GM23338 (cell line): Measurements from ENCODE around the gene RAD54L2. TPM values are rescaled to one million over a fixed set of nuclear protein-coding genes. Genes with fewer than 3 reads are reported as not detected.

Experiments
- ATAC-seq: fragments of 200-7000 bp; cut with Tn5 transposase; 3 replicates; pipeline ENCODE4 v1.9.1; 2020
- DNase-seq: peaks from one replicate; pipeline ENCODE4 v3.0.0-alpha.2; 2015; ENCODE audit warnings: low spot score
- H2AFZ ChIP-seq: fragments of 200-600 bp; sonication (generic); 2 replicates; pipeline ENCODE4 v1.8.0; 2016; ENCODE audit warnings: antibody characterized with exemption, mild to moderate bottlenecking, moderate library complexity
- H3F3A ChIP-seq: fragments of 200-600 bp; sonication (generic); replicated peaks from 2 replicates; pipeline ENCODE4 v1.8.0; 2017; ENCODE audit warnings: antibody characterized with exemption, mixed run types, low read depth
- H3K27ac ChIP-seq: fragments of 200-600 bp; sonication (generic); 2 replicates; pipeline ENCODE4 v1.6.1; 2016; ENCODE audit warnings: low read depth
- H3K27me3 ChIP-seq: fragments of 200-600 bp; sonication (generic); 2 replicates; pipeline ENCODE4 v1.8.0; 2016; ENCODE audit warnings: mild to moderate bottlenecking, mixed run types, moderate library complexity; ENCODE audit not compliant: insufficient read depth
- H3K36me3 ChIP-seq: fragments of 200-600 bp; sonication (generic); 2 replicates; pipeline ENCODE4 v1.8.0; 2016; ENCODE audit warnings: mild to moderate bottlenecking; ENCODE audit not compliant: insufficient read depth
- H3K4me1 ChIP-seq: fragments of 200-600 bp; sonication (generic); 2 replicates; pipeline ENCODE4 v1.8.0; 2016; ENCODE audit warnings: mild to moderate bottlenecking, moderate library complexity; ENCODE audit not compliant: insufficient read depth
- H3K4me2 ChIP-seq: fragments of 200-600 bp; sonication (generic); 2 replicates; pipeline ENCODE4 v1.7.1; 2017; ENCODE audit warnings: mixed run types
- H3K4me3 ChIP-seq: fragments of 200-600 bp; sonication (generic); 2 replicates; pipeline ENCODE4 v1.6.1; 2016; ENCODE audit warnings: mixed run types
- H3K79me2 ChIP-seq: fragments of 200-600 bp; sonication (generic); replicated peaks from 2 replicates; pipeline ENCODE4 v1.8.0; 2017; ENCODE audit warnings: mild to moderate bottlenecking; ENCODE audit not compliant: insufficient read depth
- H3K9me2 ChIP-seq: fragments of 200-600 bp; sonication (generic); 2 replicates; pipeline ENCODE4 v1.8.0; 2017; ENCODE audit not compliant: insufficient read depth
- H4K20me1 ChIP-seq: fragments of 200-600 bp; sonication (generic); replicated peaks from 2 replicates; pipeline ENCODE4 v1.8.0; 2017; ENCODE audit warnings: mild to moderate bottlenecking; ENCODE audit not compliant: insufficient read depth
- H3K27ac Mint-ChIP-seq: 2 replicates; pipeline ENCODE4 v1.8.0; 2020; ENCODE audit warnings: inconsistent platforms, mild to moderate bottlenecking, moderate library complexity, mixed read lengths
- H3K27me3 Mint-ChIP-seq: 3 replicates; pipeline ENCODE4 v1.8.0; 2022; ENCODE audit warnings: low read depth, mild to moderate bottlenecking, moderate library complexity, mixed read lengths, inconsistent platforms; ENCODE audit not compliant: insufficient read depth, poor library complexity
- H3K36me3 Mint-ChIP-seq: 3 replicates; pipeline ENCODE4 v1.8.0; 2021; ENCODE audit warnings: low read depth, mild to moderate bottlenecking, inconsistent platforms, moderate library complexity, mixed read lengths
- H3K4me1 Mint-ChIP-seq: 3 replicates; pipeline ENCODE4 v1.8.0; 2020; ENCODE audit warnings: mild to moderate bottlenecking, inconsistent platforms, mixed read lengths
- H3K4me3 Mint-ChIP-seq: 3 replicates; pipeline ENCODE4 v1.8.0; 2021; ENCODE audit warnings: moderate library complexity, mild to moderate bottlenecking, inconsistent platforms, mixed read lengths
- H3K9me3 Mint-ChIP-seq: 3 replicates; pipeline ENCODE4 v1.8.0; 2020; ENCODE audit warnings: moderate library complexity, mild to moderate bottlenecking, inconsistent platforms, mixed read lengths
- CREB1 ChIP-seq: fragments of 250-450 bp; sonication (Bioruptor Pico); IDR thresholded peaks from 2 replicates; pipeline ENCODE4 v1.5.0; 2020; ENCODE audit warnings: low read depth, mild to moderate bottlenecking, moderate library complexity
- CTCF ChIP-seq, 2 experiments: fragments of 200-600 bp in 1 of 2; sonication (generic) in 1 of 2; conservative IDR thresholded peaks; 2 replicates each; pipeline versions ENCODE4 v1.5.1 to v1.6.1; 2016 to 2017; ENCODE audit warnings: antibody characterized with exemption in 2 of 2, low read depth in 2 of 2, mild to moderate bottlenecking in 2 of 2, moderate library complexity in 1 of 2
- POLR2AphosphoS5 ChIP-seq: IDR thresholded peaks from 2 replicates; pipeline ENCODE4 v1.6.1; 2016; ENCODE audit warnings: antibody characterized with exemption, low read depth
- STAT1 ChIP-seq: IDR thresholded peaks from one replicate; pipeline ENCODE4 v1.6.1; 2016; ENCODE audit warnings: antibody characterized with exemption; ENCODE audit not compliant: unreplicated experiment
- ZNF114 ChIP-seq: fragments of 250-450 bp; sonication (Bioruptor Pico); IDR thresholded peaks from 2 replicates; pipeline ENCODE4 v1.5.0; 2020; ENCODE audit warnings: mild to moderate bottlenecking, moderate library complexity
- ZNF331 ChIP-seq: fragments of 250-450 bp; sonication (Bioruptor Pico); IDR thresholded peaks from 2 replicates; pipeline ENCODE4 v1.5.0; 2020; ENCODE audit warnings: low read depth, mild to moderate bottlenecking, moderate library complexity
- long read RNA-seq: library from polyadenylated mRNA; unstranded; transcript quantifications from one replicate; pipeline ENCODE4 v2.0.0, GENCODE V29; 2020; ENCODE audit not compliant: unreplicated experiment
- polyA plus RNA-seq: library from polyadenylated mRNA; unstranded; fragments of >200 nt; fragmentation: Nextera tagmentation; extraction: Ambion mirVana; gene quantifications from 2 replicates; pipeline ENCODE4 v1.2.1, GENCODE V29; 2016
- total RNA-seq: library from RNA; depleted of rRNA; stranded (reverse); fragments of >200 nt; shearing (Covaris generic); gene quantifications from 2 replicates; pipeline ENCODE4 v1.2.3, GENCODE V29; 2014; rRNA removed
- TF ChIP-seq, protein P1 (sequence below): IDR thresholded peaks from one replicate; pipeline ENCODE4 v1.6.1; 2018; ENCODE audit warnings: antibody characterized with exemption; ENCODE audit not compliant: unreplicated experiment
- TF ChIP-seq, protein P2 (sequence below): IDR thresholded peaks from 2 replicates; pipeline ENCODE4 v1.6.1; 2016; ENCODE audit warnings: antibody characterized with exemption

RAD54L2 gene, protein sequence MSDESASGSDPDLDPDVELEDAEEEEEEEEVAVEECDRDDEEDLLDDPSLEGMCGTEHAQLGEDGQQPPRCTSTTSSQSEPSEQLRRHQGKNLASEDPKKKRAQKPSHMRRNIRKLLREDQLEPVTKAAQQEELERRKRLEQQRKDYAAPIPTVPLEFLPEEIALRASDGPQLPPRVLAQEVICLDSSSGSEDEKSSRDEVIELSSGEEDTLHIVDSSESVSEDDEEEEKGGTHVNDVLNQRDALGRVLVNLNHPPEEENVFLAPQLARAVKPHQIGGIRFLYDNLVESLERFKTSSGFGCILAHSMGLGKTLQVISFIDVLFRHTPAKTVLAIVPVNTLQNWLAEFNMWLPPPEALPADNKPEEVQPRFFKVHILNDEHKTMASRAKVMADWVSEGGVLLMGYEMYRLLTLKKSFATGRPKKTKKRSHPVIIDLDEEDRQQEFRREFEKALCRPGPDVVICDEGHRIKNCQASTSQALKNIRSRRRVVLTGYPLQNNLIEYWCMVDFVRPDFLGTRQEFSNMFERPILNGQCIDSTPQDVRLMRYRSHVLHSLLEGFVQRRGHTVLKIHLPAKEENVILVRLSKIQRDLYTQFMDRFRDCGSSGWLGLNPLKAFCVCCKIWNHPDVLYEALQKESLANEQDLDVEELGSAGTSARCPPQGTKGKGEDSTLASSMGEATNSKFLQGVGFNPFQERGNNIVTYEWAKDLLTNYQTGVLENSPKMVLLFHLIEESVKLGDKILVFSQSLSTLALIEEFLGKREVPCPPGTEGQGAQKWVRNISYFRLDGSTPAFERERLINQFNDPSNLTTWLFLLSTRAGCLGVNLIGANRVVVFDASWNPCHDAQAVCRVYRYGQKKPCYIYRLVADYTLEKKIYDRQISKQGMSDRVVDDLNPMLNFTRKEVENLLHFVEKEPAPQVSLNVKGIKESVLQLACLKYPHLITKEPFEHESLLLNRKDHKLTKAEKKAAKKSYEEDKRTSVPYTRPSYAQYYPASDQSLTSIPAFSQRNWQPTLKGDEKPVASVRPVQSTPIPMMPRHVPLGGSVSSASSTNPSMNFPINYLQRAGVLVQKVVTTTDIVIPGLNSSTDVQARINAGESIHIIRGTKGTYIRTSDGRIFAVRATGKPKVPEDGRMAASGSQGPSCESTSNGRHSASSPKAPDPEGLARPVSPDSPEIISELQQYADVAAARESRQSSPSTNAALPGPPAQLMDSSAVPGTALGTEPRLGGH (N-terminal part only)
- 27.7 and 29.2 TPM in 2 replicates for total RNA-seq
- polyA plus RNA-seq = 9.2 and 9.4 TPM in 2 replicates
- long read RNA-seq, partial matches to known transcripts = 1 of 2 reads
- long read RNA-seq, other reads (novel, unspliced or antisense) = 1 of 2 reads

- H3K4me1 Mint-ChIP-seq = peaks cover 11% of the 10 kb centered on the region
- Histone ChIP-seq H3K27me3 (no peaks in the 10 kb centered on the region), H3K36me3 (no peaks in the 10 kb centered on the region), H3K4me1 (peaks cover 10% of the 10 kb centered on the region), H3F3A (peaks cover 9% of the 10 kb centered on the region; the same call in 1 of the 2 replicates), H3K4me3 (peak within 1 kb of the TSS; percentile 99), H3K9me2 (no peaks in the 10 kb centered on the region), H2AFZ (peak within 1 kb of the TSS; percentile 100), H3K79me2 (peaks cover 50% of the 10 kb centered on the region), H3K4me2 (peak within 1 kb of the TSS; percentile 85), H4K20me1 (peaks cover 4% of the 10 kb centered on the region; the same call in 1 of the 2 replicates), H3K27ac (peak within 1 kb of the TSS; percentile 89)
- peak within 1 kb of the TSS; percentile 90 for H3K4me3 Mint-ChIP-seq
- no peaks in the 10 kb centered on the region for H3K9me3 Mint-ChIP-seq
- ATAC-seq = peak; percentile 92
- H3K36me3 Mint-ChIP-seq = peaks cover 9% of the 10 kb centered on the region; the same call in 2 of the 3 replicates
- H3K27me3 Mint-ChIP-seq = peaks cover 14% of the 10 kb centered on the region
- peak within 1 kb of the TSS; percentile 87 for H3K27ac Mint-ChIP-seq
- peak; percentile 61; the same call in 1 of the 2 replicates for TF ChIP-seq ZNF114 (CRISPR knock-in tag)
- TF ChIP-seq, protein P1, sequence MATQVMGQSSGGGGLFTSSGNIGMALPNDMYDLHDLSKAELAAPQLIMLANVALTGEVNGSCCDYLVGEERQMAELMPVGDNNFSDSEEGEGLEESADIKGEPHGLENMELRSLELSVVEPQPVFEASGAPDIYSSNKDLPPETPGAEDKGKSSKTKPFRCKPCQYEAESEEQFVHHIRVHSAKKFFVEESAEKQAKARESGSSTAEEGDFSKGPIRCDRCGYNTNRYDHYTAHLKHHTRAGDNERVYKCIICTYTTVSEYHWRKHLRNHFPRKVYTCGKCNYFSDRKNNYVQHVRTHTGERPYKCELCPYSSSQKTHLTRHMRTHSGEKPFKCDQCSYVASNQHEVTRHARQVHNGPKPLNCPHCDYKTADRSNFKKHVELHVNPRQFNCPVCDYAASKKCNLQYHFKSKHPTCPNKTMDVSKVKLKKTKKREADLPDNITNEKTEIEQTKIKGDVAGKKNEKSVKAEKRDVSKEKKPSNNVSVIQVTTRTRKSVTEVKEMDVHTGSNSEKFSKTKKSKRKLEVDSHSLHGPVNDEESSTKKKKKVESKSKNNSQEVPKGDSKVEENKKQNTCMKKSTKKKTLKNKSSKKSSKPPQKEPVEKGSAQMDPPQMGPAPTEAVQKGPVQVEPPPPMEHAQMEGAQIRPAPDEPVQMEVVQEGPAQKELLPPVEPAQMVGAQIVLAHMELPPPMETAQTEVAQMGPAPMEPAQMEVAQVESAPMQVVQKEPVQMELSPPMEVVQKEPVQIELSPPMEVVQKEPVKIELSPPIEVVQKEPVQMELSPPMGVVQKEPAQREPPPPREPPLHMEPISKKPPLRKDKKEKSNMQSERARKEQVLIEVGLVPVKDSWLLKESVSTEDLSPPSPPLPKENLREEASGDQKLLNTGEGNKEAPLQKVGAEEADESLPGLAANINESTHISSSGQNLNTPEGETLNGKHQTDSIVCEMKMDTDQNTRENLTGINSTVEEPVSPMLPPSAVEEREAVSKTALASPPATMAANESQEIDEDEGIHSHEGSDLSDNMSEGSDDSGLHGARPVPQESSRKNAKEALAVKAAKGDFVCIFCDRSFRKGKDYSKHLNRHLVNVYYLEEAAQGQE = peak; percentile 15
- TF ChIP-seq, protein P2, sequence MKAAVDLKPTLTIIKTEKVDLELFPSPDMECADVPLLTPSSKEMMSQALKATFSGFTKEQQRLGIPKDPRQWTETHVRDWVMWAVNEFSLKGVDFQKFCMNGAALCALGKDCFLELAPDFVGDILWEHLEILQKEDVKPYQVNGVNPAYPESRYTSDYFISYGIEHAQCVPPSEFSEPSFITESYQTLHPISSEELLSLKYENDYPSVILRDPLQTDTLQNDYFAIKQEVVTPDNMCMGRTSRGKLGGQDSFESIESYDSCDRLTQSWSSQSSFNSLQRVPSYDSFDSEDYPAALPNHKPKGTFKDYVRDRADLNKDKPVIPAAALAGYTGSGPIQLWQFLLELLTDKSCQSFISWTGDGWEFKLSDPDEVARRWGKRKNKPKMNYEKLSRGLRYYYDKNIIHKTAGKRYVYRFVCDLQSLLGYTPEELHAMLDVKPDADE = peak; percentile 56; the same call in 1 of the 2 replicates
- peak; percentile 73 for TF ChIP-seq CREB1 (CRISPR knock-in tag)
- no peak; a peak in 1 of 4 replicates for TF ChIP-seq CTCF (conservative IDR thresholded peaks at IDR 0.05; ENCODE audit: low read depth in 2 of 2)
- TF ChIP-seq ZNF331 (CRISPR knock-in tag) = no peak
- TF ChIP-seq POLR2AphosphoS5 = peak; percentile 72
- TF ChIP-seq STAT1 = no peak
- DNase-seq = peak; percentile 89
These were observed at the start of gene RAD54L2 for GRCh38 chr3:51538459-51539290. RAD54L2 (plus strand) TSS chr3:51538719; CDS start chr3:51590421, 51,702 bp downstream.
